Liver (tissue), 9 donors: ENCODE measurements around the gene TM4SF18. TPM values are rescaled to one million over a fixed set of nuclear protein-coding genes. Genes with fewer than 3 reads are reported as not detected.
A peak's percentile ranks its signal among the peaks of the same experiment; 100 is the strongest.

Experiments used
- DNase-seq: peaks from one replicate; pipeline ENCODE4 v3.0.0-alpha.2; 2017; ENCODE audit warnings: low spot score
- H3K27ac ChIP-seq, 2 donors: one replicate each; pipeline ENCODE4 v1.7.0; 2013; ENCODE audit warnings: inconsistent platforms in 2 of 2, low read length in 2 of 2, control low read depth in 1 of 2, low read depth in 1 of 2, mild to moderate bottlenecking in 1 of 2
- H3K27me3 ChIP-seq, 4 donors: one replicate each; pipeline versions ENCODE4 v1.6.1 to v1.7.0; 2013; ENCODE audit warnings: low read length in 3 of 4, inconsistent platforms in 1 of 4, mild to moderate bottlenecking in 1 of 4, moderate library complexity in 1 of 4; ENCODE audit not compliant: control insufficient read depth in 4 of 4, insufficient read depth in 4 of 4
- H3K36me3 ChIP-seq, 4 donors: one replicate each; pipeline versions ENCODE4 v1.6.1 to v1.7.0; 2013; ENCODE audit warnings: low read length in 3 of 4, mild to moderate bottlenecking in 3 of 4, low read depth in 1 of 4, moderate library complexity in 1 of 4; ENCODE audit not compliant: control insufficient read depth in 4 of 4, insufficient read depth in 3 of 4
- H3K4me1 ChIP-seq, 4 donors: one replicate each; pipeline versions ENCODE4 v1.6.1 to v1.7.0; 2013; ENCODE audit warnings: low read length in 3 of 4, mild to moderate bottlenecking in 3 of 4, moderate library complexity in 1 of 4; ENCODE audit not compliant: control insufficient read depth in 4 of 4, insufficient read depth in 4 of 4
- H3K4me3 ChIP-seq, 3 donors: one replicate each; pipeline versions ENCODE4 v1.6.1 to v1.7.0; 2013; ENCODE audit warnings: low read length in 3 of 3, control low read depth in 1 of 3, low read depth in 1 of 3, mild to moderate bottlenecking in 1 of 3
- H3K9ac ChIP-seq, 2 donors: one replicate each; pipeline ENCODE4 v1.7.0; 2013; ENCODE audit warnings: low read length in 2 of 2, mild to moderate bottlenecking in 2 of 2, moderate library complexity in 2 of 2, control low read depth in 1 of 2, low read depth in 1 of 2
- H3K9me3 ChIP-seq, 4 donors: one replicate each; pipeline versions ENCODE4 v1.6.1 to v1.7.0; 2013; ENCODE audit warnings: low read length in 3 of 4; ENCODE audit not compliant: control insufficient read depth in 4 of 4
- EGR1 ChIP-seq, 2 donors: IDR thresholded peaks; 2 replicates each; pipeline ENCODE4 v1.6.1; 2016 to 2018; ENCODE audit warnings: antibody characterized with exemption in 2 of 2, low read depth in 2 of 2
- FOXA1 ChIP-seq: IDR thresholded peaks from 2 replicates; pipeline ENCODE4 v1.6.1; 2016; ENCODE audit warnings: antibody characterized with exemption
- FOXA2 ChIP-seq: IDR thresholded peaks from 2 replicates; pipeline ENCODE4 v1.6.1; 2016; ENCODE audit warnings: antibody characterized with exemption
- GABPA ChIP-seq, 2 donors: IDR thresholded peaks in 1 of 2; conservative IDR thresholded peaks in 1 of 2; 2 replicates each; pipeline ENCODE4 v1.6.1; 2016; ENCODE audit warnings: antibody characterized with exemption in 2 of 2, mild to moderate bottlenecking in 1 of 2, moderate library complexity in 1 of 2
- HNF4A ChIP-seq, 2 donors: conservative IDR thresholded peaks; 2 replicates each; pipeline ENCODE4 v1.6.1; 2016; ENCODE audit warnings: antibody characterized with exemption in 2 of 2, mild to moderate bottlenecking in 2 of 2
- HNF4G ChIP-seq: IDR thresholded peaks from 2 replicates; pipeline ENCODE4 v1.6.1; 2016; ENCODE audit warnings: antibody characterized with exemption
- JUND ChIP-seq, 2 donors: IDR thresholded peaks; 2 replicates each; pipeline ENCODE4 v1.6.1; 2016; ENCODE audit warnings: antibody characterized with exemption in 2 of 2
- NR2F2 ChIP-seq: IDR thresholded peaks from 2 replicates; pipeline ENCODE4 v1.6.1; 2016; ENCODE audit warnings: antibody characterized with exemption
- RAD21 ChIP-seq, 2 donors: IDR thresholded peaks; 2 replicates each; pipeline ENCODE4 v1.6.1; 2016; ENCODE audit warnings: antibody characterized with exemption in 2 of 2, mild to moderate bottlenecking in 2 of 2
- SP1 ChIP-seq: IDR thresholded peaks from 2 replicates; pipeline ENCODE4 v1.6.1; 2018; ENCODE audit warnings: antibody characterized with exemption, mild to moderate bottlenecking
- TAF1 ChIP-seq: conservative IDR thresholded peaks from 2 replicates; pipeline ENCODE4 v1.6.1; 2016; ENCODE audit warnings: antibody characterized with exemption, mild to moderate bottlenecking
- WGBS: extraction: QIAGEN DNeasy Blood & Tissue Kit; methylation state at CpG from one replicate; pipeline ENCODE4 v1.1.7; 2013; 5-methylcytosine and 5-hydroxymethylcytosine counted together
- polyA plus RNA-seq, 2 donors: library from polyadenylated mRNA; stranded (reverse) in 1 of 2; unstranded in 1 of 2; fragments of 200-250 nt in 1 of 2; fragments of >200 nt in 1 of 2; fragmentation: Nextera tagmentation in 1 of 2; extraction: Ambion mirVana in 1 of 2; gene quantifications; one replicate each; pipeline versions ENCODE4 v1.2.1 to v1.2.3, GENCODE V29; 2013 to 2015
- total RNA-seq, 2 donors: library from RNA; depleted of rRNA; stranded (reverse); fragments of >200 nt; gene quantifications; one replicate each; pipeline ENCODE4 v1.2.3, GENCODE V29; 2014
- TF ChIP-seq, protein P1 (sequence below): IDR thresholded peaks from 2 replicates; pipeline ENCODE4 v1.6.1; 2016; ENCODE audit warnings: antibody characterized with exemption
- TF ChIP-seq, protein P2 (sequence below): IDR thresholded peaks from 2 replicates; pipeline ENCODE4 v1.6.1; 2016; ENCODE audit warnings: antibody characterized with exemption
- TF ChIP-seq, protein P3 (sequence below): fragments of 150-350 bp; IDR thresholded peaks from 2 replicates; pipeline ENCODE4 v1.5.1; 2017; ENCODE audit warnings: improper control_type of control experiment, low read depth, low read length; ENCODE audit not compliant: missing input control
- TF ChIP-seq, protein P4 (sequence below): IDR thresholded peaks from 2 replicates; pipeline ENCODE4 v1.6.1; 2016; ENCODE audit warnings: antibody characterized with exemption, mild to moderate bottlenecking
- donor health status: healthy.
- donor health status: healthy.
- donor health status: healthy.
- donor health status: healthy.
- donor health status: healthy.

The TM4SF18 gene
- total and polyA plus RNA-seq, 4 donors: 4.9 to 12.6 (median 6.4) TPM

DNA sequence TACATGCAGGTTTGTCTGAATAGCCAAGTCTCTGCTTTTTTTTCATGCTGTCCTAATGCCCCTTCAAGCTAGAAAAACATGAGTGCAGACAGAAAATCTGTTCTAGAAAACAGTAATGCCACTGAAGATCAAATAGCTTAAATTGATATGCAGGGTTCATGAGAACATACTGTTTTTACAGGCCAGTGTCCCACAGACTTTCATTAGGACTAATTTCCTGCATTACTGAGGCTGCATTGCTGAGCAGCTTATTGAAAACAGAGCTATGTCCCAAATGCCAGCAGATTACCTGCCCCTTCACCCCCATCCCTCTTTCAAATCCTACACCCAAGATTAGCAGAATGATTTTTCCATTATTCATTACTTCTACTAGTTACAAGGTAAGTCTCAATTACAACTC is 665 bp downstream of the TM4SF18 start:
- peak overlapping the region in 1 of 2 donors; percentile 26 for H3K9ac ChIP-seq
- H3K36me3 ChIP-seq: no peaks in the 10 kb centered on the region
- peak overlapping the region in 1 of 3 donors; percentile 3 for H3K4me3 ChIP-seq
- peaks cover 0 to 2% (median 0%) of the 10 kb centered on the region in 4 donors for H3K4me1 ChIP-seq
- H3K27ac ChIP-seq: peak overlapping the region; percentile 19 to 26
- H3K9me3 ChIP-seq: no peaks in the 10 kb centered on the region
- TF ChIP-seq HNF4A (conservative IDR thresholded peaks at IDR 0.05): no peak
- no peak for TF ChIP-seq SP1
- TF ChIP-seq NR2F2: no peak
- no peak for TF ChIP-seq GABPA (IDR thresholded peaks at IDR 0.05 in 1 of 2, conservative IDR thresholded peaks at IDR 0.05 in 1 of 2)
- TF ChIP-seq, protein P1, sequence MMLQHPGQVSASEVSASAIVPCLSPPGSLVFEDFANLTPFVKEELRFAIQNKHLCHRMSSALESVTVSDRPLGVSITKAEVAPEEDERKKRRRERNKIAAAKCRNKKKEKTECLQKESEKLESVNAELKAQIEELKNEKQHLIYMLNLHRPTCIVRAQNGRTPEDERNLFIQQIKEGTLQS: no peak
- TF ChIP-seq, protein P2, sequence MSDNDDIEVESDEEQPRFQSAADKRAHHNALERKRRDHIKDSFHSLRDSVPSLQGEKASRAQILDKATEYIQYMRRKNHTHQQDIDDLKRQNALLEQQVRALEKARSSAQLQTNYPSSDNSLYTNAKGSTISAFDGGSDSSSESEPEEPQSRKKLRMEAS: no peak
- no peak for DNase-seq
- H3K27me3 ChIP-seq: no peaks in the 10 kb centered on the region

DNA sequence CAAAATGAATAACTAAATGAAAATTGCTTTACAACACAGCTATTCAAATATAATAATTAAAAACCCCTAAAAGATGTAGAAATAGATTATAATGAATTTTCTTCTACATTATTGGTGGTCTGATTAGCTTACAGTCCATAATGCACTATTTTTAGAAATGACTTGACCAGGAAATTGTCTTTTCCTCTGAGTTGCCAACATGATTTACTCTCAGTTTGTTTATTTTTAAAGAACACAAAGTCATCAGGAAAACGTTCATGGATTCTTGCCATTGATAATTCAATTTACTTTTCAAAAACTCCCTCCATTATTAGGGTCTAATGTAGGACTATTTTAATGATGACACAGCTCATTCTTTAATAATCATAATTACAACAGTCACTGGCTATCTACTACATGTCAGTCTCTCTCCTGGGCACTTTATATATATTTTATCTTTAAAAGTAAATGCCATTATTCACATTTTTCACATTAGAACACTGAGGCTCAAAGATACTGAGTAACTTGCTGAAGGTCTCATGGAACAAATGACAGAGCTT is 1.1 kb downstream of the TM4SF18 start:
- H3K36me3 ChIP-seq: no peaks in the 10 kb centered on the region
- H3K9ac ChIP-seq: no peak overlapping the region
- no peaks in the 10 kb centered on the region for H3K27me3 ChIP-seq
- H3K9me3 ChIP-seq: no peaks in the 10 kb centered on the region
- peak overlapping the region in 1 of 3 donors; percentile 3 for H3K4me3 ChIP-seq
- DNase-seq: no peak
- H3K4me1 ChIP-seq: peaks cover 0 to 2% (median 0%) of the 10 kb centered on the region in 4 donors
- 1% methylated on average over 1 of the region's 1 CpG for WGBS
- TF ChIP-seq FOXA1: no peak
- no peak for TF ChIP-seq FOXA2
- no peak for TF ChIP-seq HNF4G
- no peak for TF ChIP-seq JUND (IDR thresholded peaks at IDR 0.05)
- no peak for TF ChIP-seq HNF4A (conservative IDR thresholded peaks at IDR 0.05)
- no peak for TF ChIP-seq TAF1
- TF ChIP-seq, protein P1: no peak
- TF ChIP-seq EGR1 (IDR thresholded peaks at IDR 0.05; ENCODE audit: low read depth in 2 of 2): no peak
- no peak for TF ChIP-seq RAD21 (IDR thresholded peaks at IDR 0.05)
- TF ChIP-seq, protein P3, sequence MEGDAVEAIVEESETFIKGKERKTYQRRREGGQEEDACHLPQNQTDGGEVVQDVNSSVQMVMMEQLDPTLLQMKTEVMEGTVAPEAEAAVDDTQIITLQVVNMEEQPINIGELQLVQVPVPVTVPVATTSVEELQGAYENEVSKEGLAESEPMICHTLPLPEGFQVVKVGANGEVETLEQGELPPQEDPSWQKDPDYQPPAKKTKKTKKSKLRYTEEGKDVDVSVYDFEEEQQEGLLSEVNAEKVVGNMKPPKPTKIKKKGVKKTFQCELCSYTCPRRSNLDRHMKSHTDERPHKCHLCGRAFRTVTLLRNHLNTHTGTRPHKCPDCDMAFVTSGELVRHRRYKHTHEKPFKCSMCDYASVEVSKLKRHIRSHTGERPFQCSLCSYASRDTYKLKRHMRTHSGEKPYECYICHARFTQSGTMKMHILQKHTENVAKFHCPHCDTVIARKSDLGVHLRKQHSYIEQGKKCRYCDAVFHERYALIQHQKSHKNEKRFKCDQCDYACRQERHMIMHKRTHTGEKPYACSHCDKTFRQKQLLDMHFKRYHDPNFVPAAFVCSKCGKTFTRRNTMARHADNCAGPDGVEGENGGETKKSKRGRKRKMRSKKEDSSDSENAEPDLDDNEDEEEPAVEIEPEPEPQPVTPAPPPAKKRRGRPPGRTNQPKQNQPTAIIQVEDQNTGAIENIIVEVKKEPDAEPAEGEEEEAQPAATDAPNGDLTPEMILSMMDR: no peak
- peak overlapping the region; percentile 19 to 26 for H3K27ac ChIP-seq

DNA sequence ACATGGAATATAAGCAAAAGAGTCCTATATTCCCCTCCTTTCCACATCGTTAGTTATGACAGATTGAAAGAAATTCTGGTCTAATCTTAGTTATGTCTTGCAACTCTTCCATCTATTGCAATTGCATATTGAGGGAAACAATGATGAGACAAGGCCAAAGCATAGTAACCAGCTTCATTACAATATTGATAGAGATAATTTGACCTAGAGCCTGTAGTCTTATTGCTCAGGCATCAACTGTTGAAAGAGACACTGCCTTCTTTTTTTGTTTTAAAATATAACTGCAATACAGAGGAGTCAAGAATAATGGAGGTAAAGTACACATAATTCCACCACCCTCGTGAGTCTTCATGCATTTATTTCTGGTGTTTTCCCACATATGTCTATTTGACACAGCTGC is 2.0 kb downstream of the TM4SF18 start:
- H3K27ac ChIP-seq: no peak overlapping the region
- 85% methylated on average over 2 of the region's 2 CpGs for WGBS
- no peak for DNase-seq
- peaks cover 0 to 2% (median 0%) of the 10 kb centered on the region in 4 donors for H3K4me1 ChIP-seq
- no peak overlapping the region for H3K4me3 ChIP-seq
- H3K9me3 ChIP-seq: no peaks in the 10 kb centered on the region
- H3K36me3 ChIP-seq: no peaks in the 10 kb centered on the region
- no peaks in the 10 kb centered on the region for H3K27me3 ChIP-seq
- no peak overlapping the region for H3K9ac ChIP-seq
- TF ChIP-seq NR2F2: no peak
- TF ChIP-seq, protein P4, sequence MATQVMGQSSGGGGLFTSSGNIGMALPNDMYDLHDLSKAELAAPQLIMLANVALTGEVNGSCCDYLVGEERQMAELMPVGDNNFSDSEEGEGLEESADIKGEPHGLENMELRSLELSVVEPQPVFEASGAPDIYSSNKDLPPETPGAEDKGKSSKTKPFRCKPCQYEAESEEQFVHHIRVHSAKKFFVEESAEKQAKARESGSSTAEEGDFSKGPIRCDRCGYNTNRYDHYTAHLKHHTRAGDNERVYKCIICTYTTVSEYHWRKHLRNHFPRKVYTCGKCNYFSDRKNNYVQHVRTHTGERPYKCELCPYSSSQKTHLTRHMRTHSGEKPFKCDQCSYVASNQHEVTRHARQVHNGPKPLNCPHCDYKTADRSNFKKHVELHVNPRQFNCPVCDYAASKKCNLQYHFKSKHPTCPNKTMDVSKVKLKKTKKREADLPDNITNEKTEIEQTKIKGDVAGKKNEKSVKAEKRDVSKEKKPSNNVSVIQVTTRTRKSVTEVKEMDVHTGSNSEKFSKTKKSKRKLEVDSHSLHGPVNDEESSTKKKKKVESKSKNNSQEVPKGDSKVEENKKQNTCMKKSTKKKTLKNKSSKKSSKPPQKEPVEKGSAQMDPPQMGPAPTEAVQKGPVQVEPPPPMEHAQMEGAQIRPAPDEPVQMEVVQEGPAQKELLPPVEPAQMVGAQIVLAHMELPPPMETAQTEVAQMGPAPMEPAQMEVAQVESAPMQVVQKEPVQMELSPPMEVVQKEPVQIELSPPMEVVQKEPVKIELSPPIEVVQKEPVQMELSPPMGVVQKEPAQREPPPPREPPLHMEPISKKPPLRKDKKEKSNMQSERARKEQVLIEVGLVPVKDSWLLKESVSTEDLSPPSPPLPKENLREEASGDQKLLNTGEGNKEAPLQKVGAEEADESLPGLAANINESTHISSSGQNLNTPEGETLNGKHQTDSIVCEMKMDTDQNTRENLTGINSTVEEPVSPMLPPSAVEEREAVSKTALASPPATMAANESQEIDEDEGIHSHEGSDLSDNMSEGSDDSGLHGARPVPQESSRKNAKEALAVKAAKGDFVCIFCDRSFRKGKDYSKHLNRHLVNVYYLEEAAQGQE: no peak
- no peak for TF ChIP-seq RAD21 (IDR thresholded peaks at IDR 0.05)
- TF ChIP-seq, protein P3: no peak
- no peak for TF ChIP-seq JUND (IDR thresholded peaks at IDR 0.05)
- no peak for TF ChIP-seq TAF1
- no peak for TF ChIP-seq FOXA1
- TF ChIP-seq, protein P2: no peak
- TF ChIP-seq FOXA2: no peak
- TF ChIP-seq GABPA (IDR thresholded peaks at IDR 0.05 in 1 of 2, conservative IDR thresholded peaks at IDR 0.05 in 1 of 2): no peak
- TF ChIP-seq, protein P1: no peak
- no peak for TF ChIP-seq HNF4A (conservative IDR thresholded peaks at IDR 0.05)
- TF ChIP-seq EGR1 (IDR thresholded peaks at IDR 0.05; ENCODE audit: low read depth in 2 of 2): no peak
